Mammary epithelial cell (primary cell): Measurements from ENCODE around the gene LRP5.

ENCODE experiments used
- CTCF ChIP-seq, 2 donors: IDR thresholded peaks in 1 of 2; conservative IDR thresholded peaks in 1 of 2; 2 replicates each; pipeline ENCODE4 v1.5.1; 2011 to 2012; ENCODE audit warnings: inconsistent platforms in 2 of 2, low read length in 2 of 2, mild to moderate bottlenecking in 2 of 2, control low read depth in 1 of 2, low read depth in 1 of 2; ENCODE audit not compliant: insufficient read depth in 1 of 2; ENCODE audit errors: extremely low read depth in 1 of 2
- EZH2 ChIP-seq: IDR thresholded peaks from 2 replicates; pipeline ENCODE4 v1.6.1; 2012; ENCODE audit warnings: low read length, inconsistent platforms, borderline replicate concordance

- TF ChIP-seq CTCF (conservative IDR thresholded peaks at IDR 0.05 in 1 of 2, IDR thresholded peaks at IDR 0.05 in 1 of 2; ENCODE audit: extremely low read depth in 1 of 2, insufficient read depth in 1 of 2, low read depth in 1 of 2, low read length in 2 of 2) (no peak), EZH2 (no peak)
These were observed 119.7 kb downstream of the LRP5 start for GRCh38 chr11:68431984-68432645.
